Sigmoid colon (tissue), 7 donors: Measurements from ENCODE around the gene MS4A5. TPM values are rescaled to one million over a fixed set of nuclear protein-coding genes. Genes with fewer than 3 reads are reported as not detected.

Experiments
- DNase-seq: peaks from one replicate; pipeline ENCODE4 v3.0.0-alpha.2; 2019
- H3K27ac ChIP-seq, 4 donors: fragments of 200-600 bp; sonication (generic); one replicate each; pipeline ENCODE4 v1.5.1; 2016 to 2019; ENCODE audit warnings: mild to moderate bottlenecking in 1 of 4
- H3K27me3 ChIP-seq, 3 donors: fragments of 200-600 bp; sonication (generic); one replicate each; pipeline ENCODE4 v1.5.1; 2019; ENCODE audit warnings: mild to moderate bottlenecking in 1 of 3
- H3K36me3 ChIP-seq, 4 donors: fragments of 200-600 bp; sonication (generic); one replicate each; pipeline ENCODE4 v1.5.1; 2016 to 2019
- H3K4me1 ChIP-seq, 4 donors: fragments of 200-600 bp; sonication (generic); one replicate each; pipeline ENCODE4 v1.5.1; 2017 to 2019
- H3K4me3 ChIP-seq, 4 donors: fragments of 200-600 bp; sonication (generic); one replicate each; pipeline ENCODE4 v1.5.1; 2017 to 2019; ENCODE audit warnings: mild to moderate bottlenecking in 2 of 4, moderate library complexity in 1 of 4
- H3K9me3 ChIP-seq, 4 donors: fragments of 200-600 bp in 3 of 4; sonication (generic) in 3 of 4; one replicate each; pipeline versions ENCODE4 v1.5.1 to v1.6.1; 2013 to 2019
- EP300 ChIP-seq, 4 donors: sonication (generic); formaldehyde crosslinking; IDR thresholded peaks; one replicate each; pipeline ENCODE4 v1.6.1; 2017; ENCODE audit warnings: antibody characterized with exemption in 4 of 4
- POLR2A ChIP-seq, 2 donors: fragments of 450-650 bp; IDR thresholded peaks; one replicate each; pipeline ENCODE4 v1.6.1; 2016; ENCODE audit warnings: antibody characterized with exemption in 2 of 2, mild to moderate bottlenecking in 2 of 2, moderate library complexity in 2 of 2
- POLR2AphosphoS5 ChIP-seq, 4 donors: sonication (generic); formaldehyde crosslinking; IDR thresholded peaks; one replicate each; pipeline ENCODE4 v1.6.1; 2017; ENCODE audit warnings: antibody characterized with exemption in 4 of 4
- WGBS, 2 donors: extraction: QIAGEN DNeasy Blood & Tissue Kit; methylation state at CpG; one replicate each; pipeline ENCODE4 v1.1.7; 2013; 5-methylcytosine and 5-hydroxymethylcytosine counted together
- intact Hi-C: fragments of 100-400 bp; cut with DNase I; formaldehyde crosslinking; loops from one replicate; pipeline ENCODE4 v1.15.1; 2023
- polyA plus RNA-seq, 3 donors: library from polyadenylated mRNA; stranded (reverse); fragments of 200-250 nt; gene quantifications; one replicate each; pipeline ENCODE4 v1.2.3, GENCODE V29; 2013
- total RNA-seq, 4 donors: library from RNA; depleted of rRNA; stranded (reverse); fragments of >200 nt; gene quantifications; one replicate each; pipeline ENCODE4 v1.1.0, GENCODE V29; 2016
- TF ChIP-seq, protein P1 (sequence below), 4 experiments: fragments of 450-650 bp in 3 of 4; fragments of 200-600 bp in 1 of 4; IDR thresholded peaks; one replicate each; pipeline ENCODE4 v1.5.1; 2016 to 2019; ENCODE audit warnings: antibody characterized with exemption in 4 of 4, mild to moderate bottlenecking in 3 of 4, moderate library complexity in 2 of 4
- donor health status: healthy with polysubstance abuse.
- donor health status: Bipolar disorder and iron deficiency.
- donor health status: healthy.

Gene MS4A5
- total and polyA plus RNA-seq, 7 donors: not detected

DNA sequence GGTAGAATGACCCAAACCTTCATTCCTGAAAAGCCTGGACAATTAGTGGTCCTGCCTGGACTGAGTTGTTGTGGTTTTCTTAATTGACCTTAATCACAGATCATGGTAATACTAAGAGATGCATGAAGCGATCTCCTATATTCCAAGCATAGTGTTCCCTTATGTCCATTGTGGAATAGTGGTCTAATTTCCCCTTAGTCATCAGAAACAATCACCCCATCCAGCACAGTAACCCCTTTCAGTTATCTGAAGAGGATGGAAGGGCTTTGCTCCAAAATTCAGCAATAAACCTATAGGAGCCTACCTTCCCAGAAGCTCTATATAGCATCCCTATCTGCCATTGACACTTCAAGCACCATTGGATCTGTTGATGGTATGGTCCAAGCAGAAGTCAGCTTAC lies 6.8 kb upstream of the MS4A5 start:
- H3K9me3 ChIP-seq: no peaks in the 10 kb centered on the region
- intact Hi-C loops: no loop called here
- no peaks in the 10 kb centered on the region for H3K4me1 ChIP-seq
- DNase-seq: no peak
- H3K27me3 ChIP-seq: no peaks in the 10 kb centered on the region
- no peak overlapping the region for H3K4me3 ChIP-seq
- H3K27ac ChIP-seq: no peak overlapping the region
- WGBS, 2 donors: 33 to 81% methylated on average over 1 of the region's 1 CpG
- no peak for TF ChIP-seq POLR2AphosphoS5 (IDR thresholded peaks at IDR 0.05)
- no peak for TF ChIP-seq POLR2A (IDR thresholded peaks at IDR 0.05)
- TF ChIP-seq, protein P1, sequence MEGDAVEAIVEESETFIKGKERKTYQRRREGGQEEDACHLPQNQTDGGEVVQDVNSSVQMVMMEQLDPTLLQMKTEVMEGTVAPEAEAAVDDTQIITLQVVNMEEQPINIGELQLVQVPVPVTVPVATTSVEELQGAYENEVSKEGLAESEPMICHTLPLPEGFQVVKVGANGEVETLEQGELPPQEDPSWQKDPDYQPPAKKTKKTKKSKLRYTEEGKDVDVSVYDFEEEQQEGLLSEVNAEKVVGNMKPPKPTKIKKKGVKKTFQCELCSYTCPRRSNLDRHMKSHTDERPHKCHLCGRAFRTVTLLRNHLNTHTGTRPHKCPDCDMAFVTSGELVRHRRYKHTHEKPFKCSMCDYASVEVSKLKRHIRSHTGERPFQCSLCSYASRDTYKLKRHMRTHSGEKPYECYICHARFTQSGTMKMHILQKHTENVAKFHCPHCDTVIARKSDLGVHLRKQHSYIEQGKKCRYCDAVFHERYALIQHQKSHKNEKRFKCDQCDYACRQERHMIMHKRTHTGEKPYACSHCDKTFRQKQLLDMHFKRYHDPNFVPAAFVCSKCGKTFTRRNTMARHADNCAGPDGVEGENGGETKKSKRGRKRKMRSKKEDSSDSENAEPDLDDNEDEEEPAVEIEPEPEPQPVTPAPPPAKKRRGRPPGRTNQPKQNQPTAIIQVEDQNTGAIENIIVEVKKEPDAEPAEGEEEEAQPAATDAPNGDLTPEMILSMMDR (IDR thresholded peaks at IDR 0.05): no peak
- TF ChIP-seq EP300 (IDR thresholded peaks at IDR 0.05): no peak
- no peaks in the 10 kb centered on the region for H3K36me3 ChIP-seq

DNA sequence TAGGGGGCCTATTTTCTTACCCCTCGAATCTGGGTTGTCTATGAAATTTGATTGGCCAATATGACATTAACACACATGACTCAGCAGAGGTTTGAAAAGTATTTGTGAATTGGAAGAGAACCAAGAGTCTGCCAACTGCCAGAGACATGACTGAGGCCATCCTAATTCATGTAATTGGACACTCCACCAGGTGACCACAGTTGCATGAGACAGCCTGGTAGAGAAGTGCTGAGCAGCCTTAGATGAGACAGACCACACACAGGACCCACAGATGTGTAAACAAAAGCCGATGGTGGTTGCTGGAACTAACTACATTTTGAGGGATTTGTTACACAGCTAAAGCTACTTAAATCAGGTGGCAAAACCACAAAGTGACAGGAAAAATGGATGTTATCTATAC lies 855 bp upstream of the MS4A5 start:
- Histone ChIP-seq H3K9me3 (no peaks in the 10 kb centered on the region), H3K27ac (no peak overlapping the region), H3K27me3 (no peaks in the 10 kb centered on the region), H3K4me3 (no peak overlapping the region), H3K4me1 (no peaks in the 10 kb centered on the region), H3K36me3 (no peaks in the 10 kb centered on the region)
- intact Hi-C loops: no loop called here
- TF ChIP-seq EP300 (IDR thresholded peaks at IDR 0.05) (no peak), POLR2A (IDR thresholded peaks at IDR 0.05) (no peak), POLR2AphosphoS5 (IDR thresholded peaks at IDR 0.05) (no peak)
- TF ChIP-seq, protein P1 (IDR thresholded peaks at IDR 0.05): no peak
- DNase-seq: no peak
- 57 to 67% methylated on average over 2 of the region's 2 CpGs for WGBS, 2 donors

DNA sequence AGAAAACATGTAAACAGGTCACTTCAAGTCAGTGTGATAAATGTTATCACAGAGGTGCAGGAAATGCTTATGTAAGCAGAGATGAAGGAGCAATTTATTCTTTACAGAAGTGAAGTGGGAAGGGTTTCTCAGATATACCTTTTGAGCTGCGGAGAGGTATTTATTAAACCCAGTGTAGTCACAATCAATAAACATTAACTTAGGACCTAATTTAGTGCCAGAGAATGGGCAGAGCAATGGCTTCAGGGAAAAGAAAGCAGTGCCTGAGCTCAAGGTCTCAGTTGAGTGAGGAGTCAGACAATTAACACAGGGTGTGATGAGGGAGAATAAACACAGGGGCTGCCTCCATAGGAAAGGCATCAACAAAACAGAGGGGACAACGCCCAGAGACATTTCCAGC lies 1.9 kb downstream of the MS4A5 start:
- no peak overlapping the region for H3K27ac ChIP-seq
- no peaks in the 10 kb centered on the region for H3K9me3 ChIP-seq
- no peaks in the 10 kb centered on the region for H3K27me3 ChIP-seq
- H3K4me1 ChIP-seq: no peaks in the 10 kb centered on the region
- intact Hi-C loops: no loop called here
- TF ChIP-seq POLR2AphosphoS5 (IDR thresholded peaks at IDR 0.05) (no peak), EP300 (IDR thresholded peaks at IDR 0.05) (no peak), POLR2A (IDR thresholded peaks at IDR 0.05) (no peak)
- TF ChIP-seq, protein P1 (IDR thresholded peaks at IDR 0.05): no peak
- WGBS, 2 donors: 33 to 68% methylated on average over 2 of the region's 2 CpGs
- no peak for DNase-seq
- no peaks in the 10 kb centered on the region for H3K36me3 ChIP-seq
- H3K4me3 ChIP-seq: no peak overlapping the region

DNA sequence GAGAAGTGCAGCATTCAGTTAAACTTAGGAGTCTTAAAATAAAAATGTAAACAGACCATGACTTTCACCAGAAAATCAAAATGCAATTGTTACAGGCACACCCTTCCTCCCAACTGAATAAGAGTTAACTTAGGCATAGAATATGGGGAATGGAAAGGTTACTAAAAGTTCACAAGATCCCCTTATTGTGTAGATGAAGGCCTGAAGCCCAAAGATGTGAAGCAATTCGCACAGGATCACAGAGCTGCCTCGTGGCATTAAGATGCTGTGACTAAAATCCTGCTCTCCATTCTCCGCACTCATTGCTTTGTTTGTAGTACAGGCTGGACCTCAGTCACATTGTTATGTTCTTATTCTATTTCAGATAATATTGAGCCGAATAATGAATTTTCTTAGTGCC lies 4.0 kb downstream of the MS4A5 start:
- no peak overlapping the region for H3K27ac ChIP-seq
- H3K36me3 ChIP-seq: no peaks in the 10 kb centered on the region
- no peaks in the 10 kb centered on the region for H3K4me1 ChIP-seq
- intact Hi-C loops: no loop called here
- no peak for TF ChIP-seq POLR2AphosphoS5 (IDR thresholded peaks at IDR 0.05)
- TF ChIP-seq EP300 (IDR thresholded peaks at IDR 0.05): no peak
- TF ChIP-seq, protein P1 (IDR thresholded peaks at IDR 0.05): no peak
- H3K9me3 ChIP-seq: no peaks in the 10 kb centered on the region
- H3K4me3 ChIP-seq: no peak overlapping the region
- H3K27me3 ChIP-seq: no peaks in the 10 kb centered on the region
- no peak for DNase-seq
- WGBS, 2 donors: 83 to 85% methylated on average over 4 of the region's 4 CpGs

DNA sequence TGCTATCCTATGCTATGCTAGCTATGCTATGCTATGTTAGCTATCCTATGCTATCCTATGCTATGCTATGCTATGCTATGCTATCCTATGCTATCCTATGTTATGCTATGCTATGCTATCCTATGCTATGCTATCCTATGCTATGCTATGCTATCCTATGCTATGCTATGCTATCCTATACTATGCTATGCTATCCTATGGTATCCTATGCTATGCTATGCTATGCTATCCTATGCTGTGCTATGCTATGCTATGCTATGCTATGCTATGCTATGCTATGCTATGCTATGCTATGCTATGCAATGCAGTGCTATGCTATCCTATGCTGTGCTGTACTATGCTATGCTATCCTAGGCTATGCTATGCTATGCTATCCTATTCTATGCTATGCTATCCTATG lies 17.7 kb downstream of the MS4A5 start:
- intact Hi-C loops: no loop called here
- Histone ChIP-seq H3K4me1 (no peaks in the 10 kb centered on the region), H3K27me3 (no peaks in the 10 kb centered on the region), H3K27ac (no peak overlapping the region), H3K36me3 (no peaks in the 10 kb centered on the region), H3K4me3 (no peak overlapping the region), H3K9me3 (no peaks in the 10 kb centered on the region)
- no peak for TF ChIP-seq POLR2AphosphoS5 (IDR thresholded peaks at IDR 0.05)
- TF ChIP-seq EP300 (IDR thresholded peaks at IDR 0.05): no peak
- no peak for TF ChIP-seq POLR2A (IDR thresholded peaks at IDR 0.05)
- TF ChIP-seq, protein P1 (IDR thresholded peaks at IDR 0.05): no peak
- DNase-seq: no peak
